ENCODE measurements around the gene ELF2.
"Not testable (repeated sequence)": the region's sequence is repeated elsewhere in the genome, so short reads cannot be mapped to it uniquely, and the experiment has no call there.

ELF2 gene

DNA sequence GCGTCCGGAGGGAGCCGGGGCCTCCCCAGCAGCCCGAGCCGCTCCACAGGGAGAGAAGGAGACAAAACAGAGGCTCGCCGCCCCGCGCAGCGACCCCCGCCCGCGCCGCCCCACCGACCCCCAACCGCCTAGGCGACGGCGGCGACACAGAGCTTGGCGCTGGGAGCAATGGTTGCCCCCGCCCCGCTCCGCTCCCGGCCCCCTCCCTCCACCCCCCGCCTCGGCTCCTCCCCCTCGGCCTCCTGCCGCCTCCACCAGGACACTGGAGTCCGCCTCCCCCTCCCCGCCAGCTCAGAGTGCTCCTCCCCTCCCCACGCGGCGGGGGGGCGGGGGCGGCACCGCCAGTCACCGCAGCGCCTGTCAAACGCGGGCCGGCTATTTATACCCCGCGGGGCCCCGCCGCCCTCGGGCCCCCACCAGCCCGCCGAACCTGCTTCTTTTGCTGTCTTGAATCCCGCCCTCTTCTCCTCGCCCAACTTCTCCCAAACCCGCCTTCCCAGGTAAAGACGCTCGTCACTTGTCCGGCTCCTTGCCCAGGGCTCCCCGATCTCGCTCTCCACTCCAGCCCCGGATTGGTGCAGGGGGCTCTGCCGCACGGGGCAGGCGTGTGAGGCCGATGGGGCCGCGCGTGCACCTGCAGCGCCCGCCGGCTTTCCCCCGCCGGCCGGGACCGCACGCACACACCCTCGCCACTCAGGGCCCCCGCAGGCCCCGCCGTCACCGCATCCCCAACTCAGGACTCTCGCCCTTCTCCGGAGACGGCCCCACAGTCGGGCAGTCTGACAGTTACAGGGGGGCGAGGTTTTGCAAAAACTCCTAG lies at the start of gene ELF2:
TSS of gene ELF2 (minus strand) at position 170 of the 820 bp plus-strand sequence. CDS start 39,517 bp downstream, outside the sequence.
- DNase-seq (ENCODE audit: low read depth in 3 of 3), result peak; percentile 67 to 84 (median 83)

DNA sequence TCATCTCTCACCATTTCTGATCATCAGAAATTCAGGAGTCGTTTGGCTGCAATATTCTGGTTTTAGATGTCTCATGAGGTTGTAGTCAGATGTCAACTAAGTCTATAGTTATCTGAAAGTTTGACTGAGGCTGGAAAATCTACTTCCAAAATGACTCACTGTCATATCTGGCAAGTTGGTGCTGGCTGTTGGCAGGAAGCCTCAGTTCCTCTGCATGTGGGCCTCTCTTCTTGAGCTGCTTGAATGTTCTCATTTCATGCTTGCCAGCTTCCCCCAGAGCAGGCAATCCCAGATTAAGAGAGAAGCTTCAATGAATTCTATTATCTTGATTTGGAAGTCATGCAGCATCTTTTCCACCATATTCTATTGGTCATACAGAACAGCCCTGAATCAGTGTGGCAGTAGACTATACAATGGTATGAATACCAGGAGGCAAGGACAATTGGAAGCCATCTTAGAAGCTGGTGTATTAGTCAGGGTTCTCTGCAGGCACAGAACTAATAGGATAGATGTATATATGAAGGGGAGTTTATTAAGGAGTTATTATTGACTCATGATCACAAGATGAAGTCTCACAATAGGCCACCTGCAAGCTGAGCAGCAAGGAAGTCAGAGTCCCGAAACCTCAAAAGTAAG lies 46.8 kb upstream of the ELF2 start:
- DNase-seq (ENCODE audit: low read depth in 3 of 3), result no peak

GRCh38 chr4:139222215-139222614 lies 45.2 kb upstream of the ELF2 start:
- no peak for DNase-seq (ENCODE audit: low read depth in 3 of 3)

DNA sequence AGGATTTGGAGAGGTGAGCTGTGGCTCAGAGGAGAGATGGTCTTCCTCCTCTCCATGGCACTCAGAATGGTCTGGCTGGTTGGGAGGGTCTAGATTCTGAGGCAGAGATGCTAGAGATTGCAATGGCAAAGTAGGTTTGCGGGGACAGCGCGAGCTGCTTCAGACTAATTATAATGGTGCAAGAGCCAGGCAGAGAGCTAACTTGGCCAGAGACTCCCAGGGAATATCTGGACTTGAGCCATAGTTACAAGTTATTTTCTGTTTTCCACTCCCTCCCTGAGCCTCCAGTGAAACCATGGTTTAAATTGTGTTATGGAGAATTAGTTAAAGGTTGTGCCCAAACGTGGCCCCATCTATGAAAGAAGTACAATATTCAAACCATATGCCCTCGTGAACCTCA lies 44.7 kb upstream of the ELF2 start:
- no peak for DNase-seq (ENCODE audit: low read depth in 3 of 3)

DNA sequence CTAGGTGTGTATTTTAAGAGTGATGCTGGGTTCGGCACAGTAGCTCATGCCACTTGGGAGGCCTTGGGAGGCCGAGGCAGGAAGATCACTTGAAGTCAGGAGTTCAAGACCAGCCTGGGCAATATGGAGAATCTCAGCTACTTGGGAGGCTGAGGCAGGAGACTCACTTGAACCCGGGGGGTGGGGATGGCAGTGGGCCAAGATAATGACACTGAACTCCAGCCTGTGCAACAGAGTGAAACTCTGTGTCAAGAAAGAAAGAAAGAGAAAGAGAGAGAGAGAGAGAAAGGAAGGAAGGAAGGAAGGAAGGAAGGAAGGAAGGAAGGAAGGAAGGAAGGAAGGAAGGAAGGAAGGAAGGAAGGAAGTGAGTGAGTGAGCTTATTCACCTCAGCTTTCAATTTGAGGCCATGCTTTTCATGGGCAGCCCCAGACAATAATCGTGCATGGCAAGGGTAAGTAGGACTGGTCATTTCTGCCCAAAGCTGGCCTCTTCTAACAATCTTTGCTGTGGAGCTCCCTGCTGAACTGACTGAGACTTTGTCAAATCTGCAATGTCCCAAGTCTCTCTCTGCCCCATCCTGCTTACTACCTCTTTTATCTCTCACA lies 42.5 kb upstream of the ELF2 start:
- no peak for DNase-seq (ENCODE audit: low read depth in 3 of 3)

DNA sequence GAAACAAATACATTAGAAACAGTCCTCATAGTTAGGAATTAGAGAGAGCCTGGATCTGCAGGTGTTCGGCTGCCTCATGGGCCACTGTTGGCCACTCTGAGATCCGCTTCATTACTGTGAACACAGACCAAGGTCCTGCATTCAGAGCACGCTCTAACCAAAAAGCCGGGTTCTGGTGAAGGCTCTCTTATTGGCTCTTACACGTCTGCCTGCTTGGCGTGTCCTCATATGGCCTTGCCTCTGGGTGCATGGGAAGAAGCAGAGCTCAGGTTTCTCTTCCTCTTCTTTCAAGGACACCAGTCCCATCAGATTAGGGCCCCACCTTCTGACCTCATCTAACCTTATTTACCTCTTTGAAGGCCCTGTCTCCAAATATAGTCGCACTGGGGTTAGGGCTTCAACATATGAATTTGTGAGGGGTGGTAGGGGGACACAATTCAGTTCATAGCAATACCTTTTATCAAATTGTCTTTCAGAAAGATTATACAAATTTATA lies 37.1 kb upstream of the ELF2 start:
- DNase-seq (ENCODE audit: low read depth in 3 of 3), result no peak

DNA sequence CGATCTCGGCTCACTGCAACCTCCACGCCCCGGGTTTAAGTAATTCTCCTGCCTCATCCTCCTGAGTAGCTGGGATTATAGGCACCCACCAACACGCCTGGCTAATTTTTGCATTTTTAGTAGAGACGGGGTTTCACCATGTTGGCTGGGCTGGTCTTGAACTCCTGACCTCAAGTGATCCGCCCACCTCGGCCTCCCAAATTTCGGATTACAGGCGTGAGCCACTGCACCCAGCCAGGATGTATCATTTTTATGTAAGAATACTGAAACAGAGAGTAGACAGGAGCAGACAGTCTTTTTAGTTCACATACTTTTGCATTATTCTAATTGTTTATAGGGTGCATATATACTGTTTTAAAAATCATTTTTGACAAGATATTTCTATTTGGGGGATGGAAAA lies 36.6 kb upstream of the ELF2 start:
- DNase-seq (ENCODE audit: low read depth in 3 of 3), result not testable (repeated sequence)

- DNase-seq (ENCODE audit: low read depth in 3 of 3), result no peak
These were observed 35.9 kb upstream of the ELF2 start for GRCh38 chr4:139212900-139213299.

GRCh38 chr4:139210486-139210885 lies 33.5 kb upstream of the ELF2 start:
- DNase-seq (ENCODE audit: low read depth in 3 of 3), result no peak

- DNase-seq (ENCODE audit: low read depth in 3 of 3), result no peak
These were observed 32.5 kb upstream of the ELF2 start for GRCh38 chr4:139209470-139210063.

DNA sequence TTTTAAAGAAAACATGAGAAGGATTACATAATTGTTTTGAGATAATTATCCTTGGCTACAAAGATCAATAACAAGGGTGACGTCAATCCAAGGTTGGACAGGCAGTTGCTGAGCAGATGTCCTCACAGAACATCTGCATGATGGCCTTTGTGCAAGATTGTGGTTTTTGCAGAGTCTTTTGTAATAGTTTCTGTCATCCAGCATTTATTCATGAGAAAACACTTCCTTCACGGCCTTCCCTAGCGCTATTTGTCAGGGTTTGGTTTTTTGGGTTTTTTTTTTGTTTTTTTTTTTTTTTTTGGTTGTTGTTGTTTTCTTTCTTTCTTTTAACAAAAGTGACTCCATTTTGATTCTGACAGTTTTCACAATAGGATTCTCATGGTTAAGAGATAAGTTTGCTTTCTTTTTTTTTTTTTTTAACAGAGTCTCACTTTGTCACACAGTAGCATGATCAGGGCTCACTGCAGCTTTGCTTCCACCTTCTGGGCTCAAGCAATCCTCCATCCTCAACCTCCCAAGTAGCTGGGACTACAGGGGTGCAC lies 31.5 kb upstream of the ELF2 start:
- no peak for DNase-seq (ENCODE audit: low read depth in 3 of 3)

GRCh38 chr4:139207873-139208403 lies 30.9 kb upstream of the ELF2 start:
- no peak for DNase-seq (ENCODE audit: low read depth in 3 of 3)

GRCh38 chr4:139207247-139207646 lies 30.2 kb upstream of the ELF2 start:
- no peak for DNase-seq (ENCODE audit: low read depth in 3 of 3)

- no peak for DNase-seq (ENCODE audit: low read depth in 3 of 3)
These were observed 26.0 kb upstream of the ELF2 start for GRCh38 chr4:139202991-139203390.

DNA sequence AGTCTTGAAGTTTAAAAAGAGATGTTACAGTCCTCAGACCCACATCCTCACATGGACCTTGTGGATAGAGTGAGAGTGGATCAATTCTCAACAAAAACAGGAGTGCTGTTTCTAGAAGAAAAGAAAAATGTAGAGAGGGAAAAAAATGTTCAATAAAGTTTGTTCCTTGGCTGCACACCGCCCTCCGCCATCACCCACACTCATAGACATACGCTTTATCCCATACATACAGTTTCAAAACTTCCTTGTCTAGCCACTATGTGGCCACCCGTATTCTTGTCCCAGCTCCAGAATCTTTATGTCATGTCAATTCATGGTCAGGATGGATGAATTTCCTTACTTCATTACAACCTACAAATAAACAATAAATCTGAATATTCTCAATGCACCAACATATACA lies 23.5 kb upstream of the ELF2 start:
- DNase-seq (ENCODE audit: low read depth in 3 of 3), result no peak

DNA sequence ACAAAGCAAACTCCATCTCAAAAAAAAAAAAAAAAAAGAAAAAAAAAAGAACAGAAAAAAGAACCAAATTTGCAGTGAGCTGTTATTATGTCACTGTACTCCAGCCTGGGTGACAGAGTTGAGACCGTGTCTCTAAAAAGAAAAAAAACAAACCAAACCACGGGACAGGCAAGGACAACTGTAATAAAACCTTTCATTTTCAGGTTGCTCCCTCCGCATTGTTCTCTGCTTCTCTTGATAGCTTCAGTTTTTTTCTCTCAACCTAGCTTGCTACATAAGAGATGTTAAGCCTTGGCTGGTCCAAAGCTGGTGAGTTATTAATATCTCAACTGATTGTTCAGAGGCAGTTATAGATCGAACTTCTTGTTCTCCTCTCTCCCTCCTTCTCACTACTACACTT lies 23.1 kb upstream of the ELF2 start:
- no peak for DNase-seq (ENCODE audit: low read depth in 3 of 3)

- DNase-seq (ENCODE audit: low read depth in 3 of 3), result not testable (repeated sequence)
These were observed 20.2 kb upstream of the ELF2 start for GRCh38 chr4:139197214-139197613.

- DNase-seq (ENCODE audit: low read depth in 3 of 3), result no peak
These were observed 19.4 kb upstream of the ELF2 start for GRCh38 chr4:139196462-139196861.

DNA sequence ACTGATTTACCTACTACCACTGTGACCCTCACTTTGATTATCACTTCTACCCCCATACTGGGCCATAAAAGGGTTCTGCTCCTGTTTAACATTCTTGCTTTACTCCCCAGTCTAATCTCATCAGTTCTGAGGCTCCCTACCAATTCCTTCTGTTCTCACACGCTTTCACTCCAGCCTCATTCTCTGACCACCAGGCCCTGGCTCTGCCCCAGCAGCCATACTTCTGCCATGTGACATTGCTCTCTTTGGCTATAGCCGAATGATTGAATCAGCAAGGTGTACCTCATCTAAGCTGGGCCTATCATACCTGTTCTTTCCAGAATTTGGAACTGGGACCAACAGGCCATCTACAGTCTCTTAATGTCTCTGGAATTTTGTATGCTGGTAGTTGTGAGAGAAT lies 14.4 kb upstream of the ELF2 start:
- no peak for DNase-seq (ENCODE audit: low read depth in 3 of 3)

GRCh38 chr4:139189972-139190371 lies 13.0 kb upstream of the ELF2 start:
- DNase-seq (ENCODE audit: low read depth in 3 of 3), result no peak

DNA sequence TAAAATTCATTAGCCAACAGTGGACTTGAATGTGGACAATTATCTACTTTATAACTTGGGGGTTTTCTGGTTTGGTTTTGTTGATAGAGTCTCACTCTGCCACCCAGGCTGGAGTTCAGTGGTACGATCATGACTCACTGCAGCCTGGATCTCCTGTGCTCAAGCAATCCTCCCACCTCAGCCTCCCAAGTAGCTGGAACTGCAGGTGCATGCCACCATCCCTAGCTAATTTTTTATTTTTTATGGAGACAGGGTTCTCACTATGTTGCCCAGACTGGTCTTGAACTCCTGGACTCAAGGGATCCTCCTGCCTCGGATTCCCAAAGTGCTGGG lies 12.4 kb upstream of the ELF2 start:
- no peak for DNase-seq (ENCODE audit: low read depth in 3 of 3)
